Adrenal gland (tissue), 12 donors: ENCODE measurements around the gene LRRC1. TPM values are rescaled to one million over a fixed set of nuclear protein-coding genes. Genes with fewer than 3 reads are reported as not detected.

ENCODE experiments used
- DNase-seq, 7 donors: peaks; one replicate each; pipeline ENCODE4 v3.0.0-alpha.2; 2019 to 2020
- H3K27ac ChIP-seq, 5 donors: fragments of 200-600 bp; sonication (generic) in 4 of 5; 1 replicate in 3 of 5; 2 replicates in 2 of 5; pipeline versions ENCODE4 v1.5.1 to v1.8.0; 2016 to 2020; ENCODE audit warnings: mild to moderate bottlenecking in 1 of 5
- H3K27me3 ChIP-seq: fragments of 200-600 bp; 2 replicates; pipeline ENCODE4 v1.8.0; 2021
- H3K36me3 ChIP-seq, 2 donors: fragments of 200-600 bp; replicated peaks in 1 of 2; 1 replicate in 1 of 2; 2 replicates in 1 of 2; pipeline versions ENCODE4 v1.5.1 to v1.8.0; 2018 to 2022
- H3K4me1 ChIP-seq, 2 donors: fragments of 200-600 bp; replicated peaks in 1 of 2; 1 replicate in 1 of 2; 2 replicates in 1 of 2; pipeline versions ENCODE4 v1.5.1 to v1.8.0; 2018 to 2021
- H3K4me3 ChIP-seq, 4 donors: fragments of 200-600 bp; sonication (generic) in 3 of 4; one replicate each; pipeline ENCODE4 v1.5.1; 2016 to 2018
- H3K9me3 ChIP-seq, 3 donors: fragments of 200-600 bp; sonication (generic) in 1 of 3; replicated peaks in 1 of 3; 1 replicate in 2 of 3; 2 replicates in 1 of 3; pipeline versions ENCODE4 v1.5.1 to v1.8.0; 2016 to 2021
- POLR2A ChIP-seq, 2 donors: fragments of 450-650 bp; IDR thresholded peaks; one replicate each; pipeline ENCODE4 v1.6.1; 2017; ENCODE audit warnings: antibody characterized with exemption in 2 of 2, mild to moderate bottlenecking in 2 of 2, moderate library complexity in 1 of 2
- WGBS, 4 donors: extraction: QIAGEN DNeasy Blood & Tissue Kit in 2 of 4; methylation state at CpG; one replicate each; pipeline versions ENCODE4 v1.1.5 to v1.1.7; 2013 to 2017; 5-methylcytosine and 5-hydroxymethylcytosine counted together
- intact Hi-C, 2 donors: fragments of 100-400 bp; cut with DNase I; formaldehyde crosslinking; loops; one replicate each; pipeline versions ENCODE4 v1.14.1 to v1.15.0; 2022 to 2023
- polyA plus RNA-seq, 3 donors: library from polyadenylated mRNA; stranded (reverse); fragments of 200-250 nt in 2 of 3; fragments of 350-450 nt in 1 of 3; fragmentation: Illumina TruSeq in 1 of 3; extraction: RNeasy Lipid Tissue Mini Kit (QIAGEN cat#74804) in 1 of 3; gene quantifications; one replicate each; pipeline ENCODE4 v1.2.3, GENCODE V29; 2013 to 2014
- total RNA-seq, 9 donors: library from RNA; depleted of rRNA in 4 of 9; stranded (reverse); fragments of >200 nt in 4 of 9; fragments of 120-200 nt in 1 of 9; fragmentation: NEBNext Ultra II Directional in 1 of 9; extraction: Animal tissue kit (Norgen Biotek cat#: 25700) in 1 of 9; gene quantifications; one replicate each; pipeline versions ENCODE4 v1.1.0 to v1.2.4, GENCODE V29; 2013 to 2023
- TF ChIP-seq, protein P1 (sequence below), 6 experiments: fragments of 450-650 bp in 4 of 6; fragments of 200-600 bp in 2 of 6; sonication (generic) in 1 of 6; IDR thresholded peaks; 1 replicate in 5 of 6; 2 replicates in 1 of 6; pipeline versions ENCODE4 v1.5.1 to v1.8.0; 2016 to 2021; ENCODE audit warnings: antibody characterized with exemption in 6 of 6, mild to moderate bottlenecking in 2 of 6, moderate library complexity in 1 of 6
- donor health status: healthy with polysubstance abuse.
- donor health status: Bipolar disorder and iron deficiency.
- donor health status: DM: yes; HTN: yes; CAD: no.
- donor health status: DM: no; HTN: no; CAD: no.
- donor health status: DM: no; HTN: no; CAD: no.
- donor health status: DM: yes; HTN: yes; CAD: no.

Gene LRRC1
- total and polyA plus RNA-seq, 12 donors: 2.1 to 7.8 (median 4.5) TPM

DNA sequence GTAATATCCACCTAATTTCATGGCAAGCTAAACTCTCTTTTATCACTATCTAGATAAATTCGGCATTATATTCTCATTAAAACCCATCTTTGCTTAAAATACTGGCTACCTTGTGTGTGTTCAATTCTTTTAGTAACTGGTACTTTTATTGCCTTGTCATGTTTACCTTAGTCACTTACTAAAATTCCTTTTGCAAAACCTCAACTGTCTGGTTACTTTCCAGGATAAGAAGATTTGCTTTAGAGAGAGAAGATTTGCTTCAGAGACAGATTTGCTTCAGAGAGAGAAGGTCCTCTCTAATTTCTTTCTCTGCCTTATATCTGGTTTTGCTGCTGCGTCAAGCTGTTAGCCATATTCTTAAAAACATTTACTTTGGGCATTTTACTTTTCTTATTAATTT, 164.9 kb downstream of the LRRC1 start:
- DNase-seq: no peak
- 60 to 94% (median 86%) methylated on average over 2 of the region's 2 CpGs for WGBS, 4 donors
- intact Hi-C loops: loop anchor here (5.0 to 10.0 kb wide), 3 partner anchors 165 to 235 kb away; partner anchors contain the start of gene LRRC1 (in 2 of the 2)
- no peaks in the 10 kb centered on the region for H3K36me3 ChIP-seq
- no peaks in the 10 kb centered on the region for H3K4me1 ChIP-seq
- no peaks in the 10 kb centered on the region for H3K27me3 ChIP-seq
- H3K9me3 ChIP-seq: no peaks in the 10 kb centered on the region
- H3K4me3 ChIP-seq: no peak overlapping the region
- H3K27ac ChIP-seq: no peak overlapping the region
- TF ChIP-seq, protein P1, sequence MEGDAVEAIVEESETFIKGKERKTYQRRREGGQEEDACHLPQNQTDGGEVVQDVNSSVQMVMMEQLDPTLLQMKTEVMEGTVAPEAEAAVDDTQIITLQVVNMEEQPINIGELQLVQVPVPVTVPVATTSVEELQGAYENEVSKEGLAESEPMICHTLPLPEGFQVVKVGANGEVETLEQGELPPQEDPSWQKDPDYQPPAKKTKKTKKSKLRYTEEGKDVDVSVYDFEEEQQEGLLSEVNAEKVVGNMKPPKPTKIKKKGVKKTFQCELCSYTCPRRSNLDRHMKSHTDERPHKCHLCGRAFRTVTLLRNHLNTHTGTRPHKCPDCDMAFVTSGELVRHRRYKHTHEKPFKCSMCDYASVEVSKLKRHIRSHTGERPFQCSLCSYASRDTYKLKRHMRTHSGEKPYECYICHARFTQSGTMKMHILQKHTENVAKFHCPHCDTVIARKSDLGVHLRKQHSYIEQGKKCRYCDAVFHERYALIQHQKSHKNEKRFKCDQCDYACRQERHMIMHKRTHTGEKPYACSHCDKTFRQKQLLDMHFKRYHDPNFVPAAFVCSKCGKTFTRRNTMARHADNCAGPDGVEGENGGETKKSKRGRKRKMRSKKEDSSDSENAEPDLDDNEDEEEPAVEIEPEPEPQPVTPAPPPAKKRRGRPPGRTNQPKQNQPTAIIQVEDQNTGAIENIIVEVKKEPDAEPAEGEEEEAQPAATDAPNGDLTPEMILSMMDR (IDR thresholded peaks at IDR 0.05): no peak
- TF ChIP-seq POLR2A (IDR thresholded peaks at IDR 0.05): no peak

DNA sequence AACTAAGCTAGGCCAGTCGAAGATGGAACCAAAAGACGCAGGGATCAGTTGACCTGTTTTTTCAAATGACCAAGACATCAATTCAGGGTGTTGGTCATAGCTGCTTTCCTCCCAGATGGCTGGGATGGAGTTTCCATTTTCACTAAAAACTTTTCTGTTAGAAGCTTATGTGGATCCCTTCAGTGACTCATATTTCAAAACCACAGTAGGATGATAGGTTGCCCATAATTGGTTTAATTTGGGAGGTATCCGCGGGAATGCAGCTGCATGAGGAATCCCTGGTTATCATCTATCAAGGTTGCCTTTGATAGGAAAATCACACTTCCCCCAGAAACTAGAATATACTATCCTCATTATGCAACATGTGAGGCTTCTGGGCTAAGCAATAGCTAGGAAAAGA, 165.5 kb downstream of the LRRC1 start:
- intact Hi-C loops: no loop called here
- Histone ChIP-seq H3K27ac (no peak overlapping the region), H3K27me3 (no peaks in the 10 kb centered on the region)

DNA sequence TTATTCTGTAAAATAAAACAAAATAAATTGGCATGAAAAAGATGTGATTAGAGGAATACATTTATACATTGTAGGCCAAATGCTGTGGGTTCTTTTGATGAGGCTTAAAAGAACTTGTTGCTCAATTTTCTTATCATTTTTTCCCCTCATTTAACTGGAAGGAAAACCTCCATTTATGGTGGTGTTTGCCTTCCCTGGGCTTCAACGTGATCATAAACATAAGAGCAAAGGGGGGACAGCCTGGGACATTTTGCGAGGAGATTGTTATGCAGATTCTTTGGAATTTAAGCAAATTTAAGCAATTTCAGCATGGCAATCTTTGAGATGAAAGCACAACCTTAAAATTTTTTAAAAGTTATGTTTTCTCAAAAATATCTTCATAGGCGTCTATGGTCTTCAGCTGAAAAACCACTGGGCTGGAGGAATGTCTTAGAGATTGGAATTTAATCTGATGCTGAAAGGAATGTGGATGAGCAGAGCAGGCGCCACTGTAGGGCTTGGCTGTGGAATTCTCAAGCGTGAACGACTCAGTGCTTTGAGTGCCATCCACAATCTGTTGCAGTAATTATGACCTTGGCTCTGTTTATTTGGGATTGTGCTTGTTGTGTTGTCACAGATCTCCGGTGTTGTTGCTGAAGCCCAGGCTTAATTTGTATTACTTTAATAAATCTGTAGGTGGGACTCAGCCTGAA, 167.0 kb downstream of the LRRC1 start:
- DNase-seq: no peak
- intact Hi-C loops: no loop called here
- no peak overlapping the region for H3K27ac ChIP-seq
- H3K27me3 ChIP-seq: no peaks in the 10 kb centered on the region
- H3K36me3 ChIP-seq: no peaks in the 10 kb centered on the region
- no peaks in the 10 kb centered on the region for H3K4me1 ChIP-seq
- WGBS, 4 donors: 54 to 57% (median 55%) methylated on average over 7 of the region's 7 CpGs
- TF ChIP-seq, protein P1 (IDR thresholded peaks at IDR 0.05): no peak
- no peak for TF ChIP-seq POLR2A (IDR thresholded peaks at IDR 0.05)
- no peak overlapping the region for H3K4me3 ChIP-seq
- H3K9me3 ChIP-seq: no peaks in the 10 kb centered on the region

More for the DNA sequence above, 165.5 kb downstream of the LRRC1 start:
- H3K36me3 ChIP-seq: no peaks in the 10 kb centered on the region
- 70 to 81% (median 75%) methylated on average over 4 of the region's 4 CpGs for WGBS, 4 donors
- no peak for TF ChIP-seq POLR2A (IDR thresholded peaks at IDR 0.05)
- TF ChIP-seq, protein P1 (IDR thresholded peaks at IDR 0.05): no peak
- no peak overlapping the region for H3K4me3 ChIP-seq
- H3K9me3 ChIP-seq: no peaks in the 10 kb centered on the region
- H3K4me1 ChIP-seq: no peaks in the 10 kb centered on the region
- no peak for DNase-seq

DNA sequence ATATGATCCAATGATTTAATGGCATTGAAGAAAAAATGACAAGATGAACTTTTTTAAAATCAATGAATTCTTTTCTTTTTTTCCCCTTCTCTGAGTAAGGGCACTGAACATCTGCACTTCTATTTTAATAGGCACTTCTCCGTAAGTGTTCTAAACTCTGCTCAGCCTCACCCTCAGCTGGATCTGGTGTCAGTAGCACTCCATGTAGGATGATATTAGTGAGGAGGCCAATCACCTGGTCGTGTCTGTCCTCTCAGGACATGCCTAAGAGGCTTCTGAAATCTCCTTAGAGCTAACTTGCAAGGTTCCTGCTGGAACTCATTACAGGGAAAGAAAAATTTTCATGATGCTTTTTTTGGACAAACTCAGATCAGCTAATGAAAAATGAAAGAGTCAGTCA, 167.8 kb downstream of the LRRC1 start:
- no peaks in the 10 kb centered on the region for H3K4me1 ChIP-seq
- no peaks in the 10 kb centered on the region for H3K27me3 ChIP-seq
- TF ChIP-seq, protein P1 (IDR thresholded peaks at IDR 0.05): no peak
- no peak for TF ChIP-seq POLR2A (IDR thresholded peaks at IDR 0.05)
- no peaks in the 10 kb centered on the region for H3K9me3 ChIP-seq
- H3K36me3 ChIP-seq: no peaks in the 10 kb centered on the region
- H3K4me3 ChIP-seq: no peak overlapping the region
- DNase-seq: no peak
- intact Hi-C loops: no loop called here
- 61 to 74% (median 67%) methylated on average over 2 of the region's 2 CpGs for WGBS, 4 donors
- H3K27ac ChIP-seq: no peak overlapping the region
